KBM-7 (cell line): Measurements from ENCODE around the gene CA10.

Experiments
- DNase-seq: peaks from one replicate; pipeline ENCODE4 v3.0.0-alpha.2; 2015
- in situ Hi-C: fragments of 300-500 bp; cut with MboI; formaldehyde crosslinking; loops from 2 replicates; pipeline ENCODE4 v1.14.3; 2020; ENCODE audit warnings: low sequenced_read_pairs, low pct_unique_long_range_greater_than_20kb, mixed read lengths

The CA10 gene

GRCh38 chr17:51995797-51996403 is 162.6 kb downstream of the CA10 start:
- DNase-seq: no peak
- in situ Hi-C loops: no loop called here

DNA sequence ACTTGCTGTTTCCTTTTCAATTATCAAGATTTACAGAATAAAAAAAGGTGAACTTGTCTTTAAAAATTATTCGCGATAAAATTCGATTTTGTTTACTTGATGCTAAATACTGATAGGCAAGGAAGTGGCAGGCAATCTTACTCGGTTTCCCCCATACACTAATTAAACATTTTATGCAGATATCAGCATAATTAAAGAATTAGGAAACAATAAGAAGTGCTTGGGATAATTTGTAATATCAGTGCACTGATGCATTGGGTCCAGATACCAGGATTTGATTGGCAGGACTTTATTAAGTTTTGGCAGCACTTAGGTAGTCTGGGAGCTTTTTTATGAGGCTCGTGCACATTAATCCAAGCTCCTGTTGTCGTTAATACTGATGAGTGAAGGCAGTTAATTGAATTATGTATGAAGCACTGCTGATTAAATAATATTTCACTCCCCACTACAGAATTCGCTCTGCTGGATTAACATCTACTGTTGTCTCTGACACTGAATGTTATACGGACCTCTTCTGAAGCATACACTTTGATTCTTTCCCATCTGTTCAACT is 165.6 kb downstream of the CA10 start:
- no peak for DNase-seq
- in situ Hi-C loops: no loop called here

GRCh38 chr17:51971121-51971520 is 187.4 kb downstream of the CA10 start:
- DNase-seq: no peak
- in situ Hi-C loops: no loop called here

GRCh38 chr17:51961689-51962088 is 196.8 kb downstream of the CA10 start:
- DNase-seq: no peak
- in situ Hi-C loops: no loop called here

DNA sequence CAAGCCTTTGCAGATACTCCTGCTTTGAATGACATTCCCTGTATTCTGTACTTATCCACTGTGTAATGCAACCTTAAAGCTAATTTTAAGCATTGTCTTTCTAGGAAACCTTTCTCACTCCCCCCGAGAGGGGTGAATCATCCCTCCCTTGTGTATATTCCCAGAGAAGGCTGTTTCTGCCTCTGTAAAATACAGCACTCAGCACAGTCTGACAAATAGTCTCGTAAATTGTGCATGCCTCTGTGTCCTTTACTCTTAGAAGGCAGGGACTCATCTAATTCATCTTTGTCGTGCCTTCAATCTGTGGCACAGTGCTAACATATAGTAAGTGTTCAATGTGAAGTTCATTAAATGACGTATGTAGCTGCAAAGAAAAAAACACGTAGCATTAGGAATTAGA is 200.7 kb downstream of the CA10 start:
- DNase-seq: no peak
- in situ Hi-C loops: no loop called here

DNA sequence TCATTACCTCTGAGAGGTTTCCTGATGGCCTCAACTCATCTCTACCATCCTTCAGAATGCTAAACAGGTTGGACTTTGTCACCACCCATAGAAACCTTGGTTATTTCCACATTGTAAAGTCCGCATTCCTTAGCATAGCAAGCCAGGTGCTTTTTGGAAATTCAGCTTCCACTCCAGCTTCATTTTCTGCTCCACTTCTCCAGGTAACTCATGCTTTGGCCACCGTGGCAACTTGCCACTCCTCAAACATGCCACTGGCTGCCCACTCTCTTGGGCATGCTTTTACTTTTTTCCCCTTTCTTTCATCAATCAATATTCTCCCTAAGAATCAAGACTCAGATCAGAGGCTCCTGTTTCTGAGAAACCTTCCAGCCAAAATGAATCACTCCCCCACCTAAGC is 203.3 kb downstream of the CA10 start:
- in situ Hi-C loops: no loop called here
- DNase-seq: no peak

DNA sequence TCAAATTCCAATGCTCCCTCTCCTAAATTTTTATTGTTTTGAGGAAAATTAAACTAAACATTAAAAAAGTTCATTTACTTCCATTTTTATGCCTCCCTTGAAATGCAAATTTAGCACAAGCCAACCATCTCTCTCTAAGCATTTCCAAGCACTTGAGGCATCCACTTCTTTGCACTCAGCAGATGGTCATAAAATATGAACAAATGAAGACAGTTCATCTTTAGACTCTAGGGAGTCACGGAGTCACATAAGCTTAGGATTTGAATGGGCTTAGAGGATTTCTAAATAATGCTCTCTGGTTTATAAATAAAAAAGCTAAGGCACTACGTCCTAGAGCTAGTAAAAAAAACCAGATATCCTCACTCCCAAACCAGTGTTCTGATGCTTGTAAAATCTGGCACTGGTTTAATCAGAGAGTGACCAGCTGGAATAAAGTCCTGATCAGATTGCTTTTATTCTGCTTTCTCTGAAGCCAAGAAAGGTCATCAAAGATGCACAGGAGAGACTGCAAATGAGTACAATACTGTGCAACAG is 204.2 kb downstream of the CA10 start:
- no peak for DNase-seq
- in situ Hi-C loops: no loop called here

- no peak for DNase-seq
- in situ Hi-C loops: no loop called here
These were observed 206.8 kb downstream of the CA10 start for GRCh38 chr17:51951741-51952140.

DNA sequence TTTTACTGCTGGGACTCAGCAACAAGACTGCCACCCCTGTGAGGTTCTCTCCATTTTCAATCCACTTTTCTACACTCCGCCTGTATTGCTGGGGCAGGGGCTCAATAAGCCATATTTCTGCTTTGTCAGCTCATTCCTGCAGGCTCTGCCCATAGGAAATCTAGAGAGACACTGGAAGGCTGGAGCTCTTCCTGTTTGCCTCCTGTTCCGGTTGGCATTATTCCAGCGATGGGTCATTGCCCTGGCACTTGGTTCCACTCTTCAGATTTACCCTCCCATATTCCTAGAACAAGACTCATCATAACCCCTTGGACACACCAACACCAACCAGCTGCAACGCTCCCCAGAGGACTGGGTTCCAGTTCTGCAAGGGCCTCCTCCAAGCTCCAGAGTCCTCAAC is 210.4 kb downstream of the CA10 start:
- no peak for DNase-seq
- in situ Hi-C loops: no loop called here

- no peak for DNase-seq
These were observed 211.3 kb downstream of the CA10 start for GRCh38 chr17:51947160-51947735.

GRCh38 chr17:51946311-51946710 is 212.2 kb downstream of the CA10 start:
- in situ Hi-C loops: no loop called here

More at GRCh38 chr17:51947160-51947735, 211.3 kb downstream of the CA10 start:
- in situ Hi-C loops: no loop called here

GRCh38 chr17:51941272-51941671 is 217.2 kb downstream of the CA10 start:
- DNase-seq: no peak
- in situ Hi-C loops: no loop called here

More at GRCh38 chr17:51946311-51946710, 212.2 kb downstream of the CA10 start:
- DNase-seq: no peak

DNA sequence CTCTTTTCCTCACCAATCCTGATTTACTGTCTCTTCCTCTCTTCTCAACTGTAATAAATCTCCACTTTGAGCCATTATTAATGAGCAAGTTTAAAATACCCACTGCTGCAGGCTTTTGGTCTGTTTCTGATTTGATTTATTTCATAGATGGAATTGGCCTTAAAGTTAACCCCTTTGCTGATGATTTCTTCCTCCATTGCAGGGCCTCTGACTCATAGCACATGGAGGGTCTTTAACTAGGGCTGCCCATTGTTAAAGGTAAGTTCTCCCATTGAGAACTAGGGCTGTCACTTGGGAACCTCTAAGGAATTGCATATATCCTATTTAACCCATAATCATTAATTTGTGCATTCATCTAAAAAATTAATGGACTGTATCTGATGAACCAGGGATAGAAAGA is 221.2 kb downstream of the CA10 start:
- DNase-seq: no peak

DNA sequence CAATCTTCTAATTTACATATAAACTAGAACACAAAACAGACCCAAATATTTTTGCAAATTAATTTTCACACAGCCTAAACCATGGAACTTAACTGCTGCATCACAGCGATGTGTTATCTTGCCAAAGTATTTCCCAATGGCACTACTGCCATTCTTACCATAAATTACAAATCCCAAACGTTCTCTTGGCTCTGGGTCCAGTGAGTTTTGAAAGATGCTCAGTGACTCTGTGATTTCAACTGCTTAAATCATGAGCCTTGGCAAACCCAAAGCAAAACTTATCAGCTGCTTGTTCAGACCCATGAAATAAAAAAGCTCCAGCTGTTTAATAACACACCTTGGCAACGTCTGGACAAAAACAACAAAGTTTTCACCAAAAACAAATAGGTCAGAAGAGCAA is 223.0 kb downstream of the CA10 start:
- in situ Hi-C loops: no loop called here
- no peak for DNase-seq

More for the DNA sequence above, 221.2 kb downstream of the CA10 start:
- in situ Hi-C loops: no loop called here

GRCh38 chr17:51933647-51934046 is 224.9 kb downstream of the CA10 start:
- in situ Hi-C loops: no loop called here
- DNase-seq: no peak

DNA sequence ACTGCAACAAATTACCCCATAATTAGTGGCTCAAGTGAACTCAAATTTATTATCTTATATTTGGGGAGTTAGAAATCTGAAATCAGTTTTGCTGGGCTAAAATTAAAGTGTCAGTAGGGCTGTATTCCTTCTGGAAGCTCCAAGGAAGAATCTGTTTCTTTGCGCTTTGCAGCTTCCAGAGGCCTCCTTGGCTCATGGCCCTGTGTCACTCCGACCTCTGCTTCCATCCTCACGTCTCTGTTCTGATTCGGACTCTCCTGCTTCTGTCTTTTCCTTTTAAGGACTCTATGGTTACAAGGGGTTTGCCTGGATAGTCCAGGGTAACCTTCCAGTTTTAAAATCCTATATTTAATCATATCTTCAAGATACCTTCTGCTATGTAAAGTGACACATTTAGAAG is 232.1 kb downstream of the CA10 start:
- in situ Hi-C loops: no loop called here
- DNase-seq: no peak

DNA sequence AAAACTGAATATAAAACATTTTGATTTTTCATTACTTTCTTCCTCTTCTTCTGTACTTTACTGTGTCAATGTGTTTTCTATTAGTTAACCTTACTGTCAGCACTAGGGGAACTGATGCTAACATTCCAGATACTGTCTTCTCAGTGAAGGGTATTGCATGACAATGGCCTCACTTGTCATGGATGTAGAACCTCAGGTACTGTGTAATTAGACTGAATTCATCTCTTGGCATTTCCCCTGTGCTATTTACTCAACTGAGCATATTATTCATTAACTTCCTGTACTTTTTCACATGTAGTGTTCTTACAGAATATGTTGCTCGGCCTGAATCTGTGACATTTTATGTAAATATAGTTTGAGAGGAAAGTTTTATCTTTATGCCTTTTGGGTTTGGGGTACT is 237.0 kb downstream of the CA10 start:
- in situ Hi-C loops: no loop called here
- no peak for DNase-seq

DNA sequence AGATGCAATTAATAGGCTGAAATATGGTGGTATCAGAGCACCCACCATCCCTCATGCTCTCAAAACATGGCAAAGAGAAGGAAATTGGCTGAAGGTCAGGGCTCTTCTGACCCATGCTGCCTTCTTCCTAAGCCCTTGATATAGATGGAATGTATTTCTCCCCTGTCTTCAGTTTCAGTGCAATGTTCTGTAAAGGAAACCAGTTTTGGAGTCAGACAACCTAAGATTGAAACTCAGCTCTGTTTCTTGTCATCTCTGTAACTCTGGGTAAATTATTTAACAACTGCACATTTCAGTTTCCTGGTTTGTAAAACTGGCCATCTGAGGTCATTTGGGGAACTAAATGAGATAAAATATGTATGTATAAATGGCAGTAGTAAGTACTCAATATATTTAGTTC is 243.9 kb downstream of the CA10 start:
- DNase-seq: no peak

GRCh38 chr17:51913491-51914205 is 244.9 kb downstream of the CA10 start:
- DNase-seq: no peak
- in situ Hi-C loops: no loop called here

More for the DNA sequence above, 243.9 kb downstream of the CA10 start:
- in situ Hi-C loops: no loop called here

- in situ Hi-C loops: no loop called here
- DNase-seq: no peak
These were observed 245.6 kb downstream of the CA10 start for GRCh38 chr17:51912939-51913338.
